ENCODE measurements around the gene DSC3.
A peak's percentile ranks its signal among the peaks of the same experiment; 100 is the strongest.

The DSC3 gene

DNA sequence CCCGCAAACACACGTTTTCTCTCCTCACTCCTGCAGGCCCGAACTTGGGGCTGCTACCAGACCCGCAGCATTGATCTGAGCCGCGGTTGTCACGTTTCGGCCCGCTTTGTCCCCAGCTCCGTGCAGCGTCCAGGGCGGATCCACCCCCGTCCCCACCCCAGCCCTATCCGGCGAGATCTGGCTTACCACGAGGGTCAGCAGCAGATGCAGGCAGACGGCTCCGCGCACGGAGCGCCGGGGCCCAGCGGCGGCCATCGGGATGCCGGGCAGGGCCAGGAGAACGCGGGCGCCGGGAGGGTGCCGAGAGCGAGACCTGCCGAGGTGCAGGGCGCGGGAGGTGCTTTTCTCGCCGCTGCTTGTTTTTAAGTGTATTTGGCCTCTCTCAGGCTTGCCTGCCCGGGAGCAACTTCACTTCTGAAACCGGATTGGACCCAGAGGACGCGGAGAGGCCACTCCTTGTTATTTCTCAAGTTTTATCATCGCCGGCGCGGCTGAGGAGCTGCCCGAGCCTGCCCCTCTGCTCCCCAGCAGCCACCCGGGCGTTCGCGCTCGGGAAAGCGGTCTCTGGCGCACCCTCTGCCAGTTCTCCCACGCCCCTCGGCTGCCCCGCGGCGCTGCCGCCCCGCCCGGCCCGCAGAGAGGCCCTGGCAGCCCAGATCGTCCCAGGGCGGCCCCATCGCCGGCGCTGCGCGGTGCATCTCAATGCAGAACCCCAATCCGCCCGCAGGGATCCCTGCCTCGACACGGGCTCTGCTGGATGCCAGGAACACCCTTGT, at the start of gene DSC3:
TSS of gene DSC3 (minus strand) at position 337 of the 776 bp plus-strand sequence. CDS start at position 255, 82 bp downstream.
- DNase-seq = peak in 1 of 2 experiments; percentile 14

DNA sequence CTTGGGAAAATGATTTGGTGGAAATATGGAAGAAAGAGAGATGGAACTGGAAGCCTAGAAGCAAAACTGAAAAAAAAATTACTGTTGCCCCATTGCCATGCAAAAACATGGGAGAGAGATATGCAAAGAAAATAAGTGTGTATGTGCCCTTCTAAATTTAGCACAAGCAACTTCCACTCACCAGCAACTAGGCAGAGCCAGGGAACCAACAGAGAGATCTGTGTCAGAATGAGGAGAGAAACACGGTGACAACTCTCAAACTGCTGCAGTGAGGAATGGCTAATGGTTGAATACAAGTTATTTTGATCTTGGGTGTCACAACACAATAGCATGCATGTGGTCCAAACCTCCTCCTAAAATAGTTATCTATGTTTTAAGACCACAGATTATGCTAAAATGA, 48.8 kb upstream of the DSC3 start:
- DNase-seq = no peak

DNA sequence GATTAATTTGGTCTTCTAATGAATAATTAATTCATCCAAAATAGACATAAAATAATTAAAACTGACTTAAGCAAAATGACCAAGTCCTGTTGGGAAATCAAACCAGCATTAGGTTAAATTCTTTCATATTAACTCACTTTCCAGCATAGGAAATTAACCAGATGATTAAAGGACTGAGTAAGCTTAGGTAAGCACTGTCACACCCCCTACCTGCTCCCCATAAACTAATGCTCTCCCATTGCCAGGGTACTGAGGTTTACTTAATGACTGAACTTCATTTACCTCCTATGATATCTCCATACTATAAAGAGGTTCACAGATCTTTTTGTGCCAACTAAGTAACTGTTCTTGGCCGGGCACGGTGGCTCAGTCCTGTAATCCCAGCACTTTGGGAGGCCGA, 46.0 kb upstream of the DSC3 start:
- DNase-seq = no peak

DNA sequence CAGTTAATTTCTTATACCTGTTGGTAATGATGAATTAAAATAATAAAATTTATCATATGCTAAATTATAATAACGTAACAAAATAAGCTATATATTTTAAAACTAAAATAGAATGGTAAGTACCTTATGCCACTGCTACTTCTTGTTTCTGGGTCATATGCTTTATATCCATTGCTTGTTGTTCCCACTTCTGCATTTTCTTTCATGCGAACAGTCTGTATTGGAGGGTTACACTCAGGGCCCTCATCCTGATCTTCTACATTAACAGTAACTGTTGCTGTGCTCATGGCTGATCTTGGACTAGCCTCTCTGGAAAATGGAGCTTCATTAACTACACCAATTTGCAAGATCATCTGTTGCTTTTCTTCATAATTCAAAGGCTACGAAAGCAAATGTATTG, 37.4 kb upstream of the DSC3 start:
- no peak for DNase-seq

DNA sequence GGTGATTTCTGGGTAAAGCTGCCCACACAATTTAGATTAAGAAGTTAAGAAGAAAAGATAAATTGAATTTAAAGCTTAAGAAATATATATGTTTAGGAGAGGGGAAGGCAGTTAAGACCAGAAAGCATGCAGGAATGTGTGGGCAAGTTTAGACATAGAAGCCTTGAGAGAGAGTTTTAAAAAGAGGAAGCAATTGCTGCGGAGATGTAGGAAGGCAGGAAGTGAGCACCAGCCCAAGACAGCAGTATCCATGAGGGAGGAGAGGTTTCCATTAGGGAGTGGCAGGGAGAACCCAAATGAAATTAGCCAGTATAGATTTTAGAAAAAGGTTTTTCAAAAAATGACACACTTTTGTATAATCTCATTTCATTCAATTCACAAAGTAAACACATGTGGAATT, 35.3 kb upstream of the DSC3 start:
- DNase-seq = no peak

DNA sequence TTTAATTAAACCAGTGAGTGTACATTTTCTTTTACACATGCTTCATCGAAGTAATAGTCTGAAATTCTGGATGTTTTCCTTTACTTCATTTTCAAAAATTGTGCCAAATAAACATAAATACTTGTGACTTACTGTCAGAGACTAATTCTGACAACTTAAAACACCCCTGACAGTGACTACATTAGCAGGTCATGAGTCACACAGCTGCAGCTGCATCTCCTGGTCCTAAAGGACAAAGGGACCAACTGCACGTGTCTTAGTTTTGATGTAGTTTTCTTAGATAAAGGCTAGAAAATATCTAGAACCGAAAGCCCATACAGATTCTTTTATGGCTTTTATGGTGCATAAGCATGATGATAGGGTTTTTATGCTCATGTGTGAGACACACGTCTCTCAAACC, 29.6 kb upstream of the DSC3 start:
- no peak for DNase-seq

DNA sequence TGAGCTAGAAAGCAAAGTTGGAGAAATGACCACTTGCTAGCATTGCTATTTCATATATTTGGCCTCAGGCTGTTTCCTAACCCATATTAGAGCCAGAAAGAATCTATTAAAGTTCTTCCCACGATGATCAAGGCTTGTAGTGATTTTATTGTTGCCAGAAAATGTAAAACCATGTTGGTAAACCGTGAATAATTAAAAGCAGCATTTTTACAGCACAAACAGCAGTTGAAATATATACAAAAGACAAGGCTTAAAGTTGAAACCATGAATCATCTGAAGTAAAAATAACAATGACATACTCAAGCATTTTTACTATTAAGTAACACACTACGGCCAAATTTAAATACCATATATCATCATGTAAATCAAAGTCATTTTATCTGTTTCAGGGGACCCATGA, 27.7 kb upstream of the DSC3 start:
- DNase-seq = no peak

DNA sequence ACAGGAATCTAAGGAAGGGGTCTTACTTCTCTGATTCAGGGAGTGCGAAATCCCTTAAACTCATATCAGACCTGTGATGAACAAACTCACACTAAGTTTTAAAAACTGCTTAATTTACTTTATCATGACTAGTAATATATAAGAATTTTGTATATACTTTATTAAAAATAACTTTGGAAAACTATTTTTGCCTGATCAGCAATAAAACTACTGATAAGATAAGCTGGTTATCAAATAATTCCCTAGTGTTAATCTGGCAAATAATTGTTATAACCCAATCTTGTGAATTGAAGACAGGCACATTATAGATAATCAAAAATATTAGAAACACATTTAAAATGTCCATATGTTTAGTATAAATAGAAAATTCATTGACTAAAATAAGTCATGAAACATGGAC, 23.7 kb upstream of the DSC3 start:
- no peak for DNase-seq

DNA sequence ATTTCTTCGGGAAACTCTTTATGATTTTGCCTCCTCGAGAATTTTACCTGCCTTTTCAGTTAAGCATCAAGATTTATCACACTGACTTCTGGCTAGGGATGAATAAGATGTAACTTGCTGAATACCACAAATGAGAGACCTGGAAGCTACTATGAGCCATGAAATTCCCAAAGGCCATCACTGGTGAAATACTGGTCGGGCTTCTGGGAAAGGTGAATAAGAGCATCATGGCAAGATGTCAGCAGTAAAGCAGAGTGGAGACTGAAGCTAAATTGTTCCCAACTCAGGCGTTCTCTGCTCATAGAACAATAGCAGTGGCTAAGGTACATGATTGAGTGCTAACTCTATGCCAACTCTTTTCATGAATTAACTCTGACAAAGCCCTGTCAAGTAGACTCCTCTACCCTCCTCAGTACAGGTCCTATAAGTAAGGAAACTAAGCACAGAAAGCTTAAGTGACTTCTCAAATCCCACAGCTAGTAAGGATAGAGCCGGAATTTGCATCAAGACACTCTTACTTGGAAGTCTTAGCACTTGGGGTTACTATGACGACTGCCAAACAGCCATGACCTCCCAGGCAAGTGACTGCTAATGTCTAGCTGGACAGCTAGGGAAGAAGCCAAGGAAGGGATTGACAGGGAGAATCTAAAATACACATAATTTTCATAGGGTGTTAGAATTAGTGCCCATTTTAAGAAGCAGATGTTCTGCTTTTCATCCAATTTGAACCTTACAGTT, 22.7 kb upstream of the DSC3 start:
- no peak for DNase-seq

DNA sequence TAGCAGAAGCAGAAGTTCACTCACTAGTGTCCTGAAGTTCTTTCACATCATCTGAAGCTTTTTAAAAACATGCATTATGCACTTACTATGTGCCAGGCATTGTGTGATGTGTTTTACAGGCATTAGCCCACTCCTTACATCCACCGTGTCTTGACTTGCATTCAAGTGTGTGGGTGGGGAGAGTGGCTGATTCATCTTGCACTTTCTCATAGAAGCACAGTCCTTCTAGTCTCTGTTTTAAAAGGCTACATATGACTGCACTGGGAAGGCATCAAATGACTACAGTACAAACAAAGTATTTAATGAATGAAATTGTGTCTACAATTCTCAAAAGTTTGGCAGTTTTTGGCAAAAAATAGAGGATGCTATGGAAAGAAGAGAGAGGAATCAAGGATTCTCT, 21.6 kb upstream of the DSC3 start:
- DNase-seq = no peak

DNA sequence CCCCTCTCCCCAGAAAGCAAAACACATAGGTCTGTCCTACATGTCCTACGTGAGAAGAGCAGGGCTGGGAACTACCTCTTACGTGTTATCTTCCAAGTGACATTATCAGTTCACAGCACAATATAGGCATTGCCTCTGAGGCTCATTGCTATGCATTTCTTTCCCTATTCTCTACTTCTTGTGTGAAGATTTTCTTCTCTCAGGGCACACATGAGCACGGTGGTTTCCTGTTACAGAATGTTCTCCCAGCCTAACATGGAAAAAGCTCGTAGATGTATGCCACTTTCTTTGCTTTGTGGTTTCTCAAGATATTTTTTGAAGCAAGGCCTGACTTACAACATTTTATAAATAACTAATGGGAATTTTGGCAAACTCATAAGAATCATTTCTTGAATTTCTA, 19.4 kb upstream of the DSC3 start:
- DNase-seq = no peak

DNA sequence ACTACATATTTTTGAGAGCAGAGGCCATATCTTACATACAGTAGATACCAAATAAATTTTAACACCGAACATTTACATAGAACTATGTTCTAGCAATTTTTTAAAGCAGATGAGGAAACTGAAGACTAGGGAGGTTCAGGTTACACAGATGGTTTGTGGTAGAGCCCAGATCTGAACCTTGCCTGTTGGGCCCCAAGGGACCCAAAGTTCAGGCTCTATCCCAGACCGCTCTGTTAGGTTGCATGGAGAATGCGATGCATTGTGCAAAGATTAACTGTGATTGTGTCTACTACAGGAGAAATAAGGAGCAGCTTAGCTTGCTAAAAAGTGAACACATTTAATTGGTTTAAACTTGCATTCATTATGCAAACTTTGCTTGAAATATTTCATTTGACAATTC, 16.4 kb upstream of the DSC3 start:
- DNase-seq = no peak

DNA sequence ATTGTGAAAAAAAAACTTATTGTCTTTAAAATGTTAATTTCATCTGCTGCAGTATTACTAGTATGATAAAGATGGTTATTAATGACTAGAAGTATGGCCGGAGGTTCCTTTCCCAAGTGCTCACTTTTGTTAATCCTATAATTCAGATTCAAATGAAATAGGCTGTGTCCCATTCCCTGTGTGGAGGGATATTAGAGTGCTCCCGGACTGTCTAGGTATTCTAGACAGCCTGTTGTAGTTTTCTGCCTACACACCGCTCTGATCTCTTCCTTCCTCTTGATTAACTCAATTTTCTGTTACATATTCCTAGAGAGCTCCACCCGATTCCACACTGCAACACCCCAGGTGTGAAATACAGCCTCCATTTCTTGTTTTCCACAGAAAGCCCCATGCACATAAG, 15.4 kb upstream of the DSC3 start:
- DNase-seq = no peak

DNA sequence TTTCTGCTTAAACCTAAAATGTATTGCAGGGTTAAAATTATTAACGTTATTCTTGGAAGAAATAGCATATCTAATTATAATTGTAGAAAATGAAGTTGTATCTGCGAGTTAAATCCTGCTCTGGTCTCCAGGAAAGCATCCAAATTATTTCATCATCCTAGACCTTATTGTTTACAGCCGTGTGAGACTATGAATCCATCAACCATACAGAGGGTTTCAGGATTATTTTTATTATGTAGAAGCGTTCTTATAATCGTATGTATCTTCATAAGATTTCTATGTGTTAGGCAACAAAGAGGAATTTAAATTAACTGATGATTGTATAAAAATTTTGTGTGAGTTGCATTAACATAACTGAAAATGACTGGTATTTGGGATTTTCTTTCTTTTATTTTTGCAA, 14.5 kb upstream of the DSC3 start:
- DNase-seq = no peak

DNA sequence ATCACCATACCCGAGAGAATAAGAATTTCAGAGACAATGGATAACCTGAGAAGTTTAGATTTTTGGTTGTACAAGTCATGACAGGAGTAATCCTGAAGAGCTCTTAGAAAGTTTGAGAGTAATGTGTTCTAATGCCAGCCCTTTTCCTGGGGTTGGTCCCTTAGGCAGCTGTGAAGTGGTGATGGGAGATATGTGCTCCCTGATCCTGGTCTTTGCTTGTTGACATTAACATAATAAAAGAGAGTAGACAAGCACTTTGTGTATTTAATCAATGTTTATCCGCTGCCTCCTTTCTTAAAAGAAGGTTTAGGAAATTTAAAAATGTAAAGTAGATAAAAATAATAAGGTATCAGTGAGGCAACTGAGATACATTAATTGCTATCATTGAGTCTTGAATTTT, 13.8 kb upstream of the DSC3 start:
- DNase-seq = no peak

DNA sequence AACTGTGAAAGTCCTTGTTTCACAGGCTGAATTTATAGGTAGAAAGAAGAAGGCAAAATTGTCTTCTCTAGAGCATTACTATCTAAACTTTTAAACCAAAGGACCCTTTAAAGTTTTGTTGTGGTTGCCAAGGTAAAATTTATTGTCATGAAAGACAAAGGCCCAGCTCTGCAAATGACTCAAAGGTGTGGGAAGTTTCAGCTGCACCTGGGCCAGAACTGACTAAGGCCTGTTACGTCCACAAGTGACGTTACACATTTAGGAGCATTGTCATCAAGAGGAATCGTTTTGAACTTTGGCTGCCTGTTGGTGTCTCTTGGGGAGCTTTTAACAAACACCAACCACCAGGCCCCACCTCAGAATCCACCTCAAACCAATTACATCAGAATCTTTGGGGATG, 8.1 kb upstream of the DSC3 start:
- DNase-seq = no peak

DNA sequence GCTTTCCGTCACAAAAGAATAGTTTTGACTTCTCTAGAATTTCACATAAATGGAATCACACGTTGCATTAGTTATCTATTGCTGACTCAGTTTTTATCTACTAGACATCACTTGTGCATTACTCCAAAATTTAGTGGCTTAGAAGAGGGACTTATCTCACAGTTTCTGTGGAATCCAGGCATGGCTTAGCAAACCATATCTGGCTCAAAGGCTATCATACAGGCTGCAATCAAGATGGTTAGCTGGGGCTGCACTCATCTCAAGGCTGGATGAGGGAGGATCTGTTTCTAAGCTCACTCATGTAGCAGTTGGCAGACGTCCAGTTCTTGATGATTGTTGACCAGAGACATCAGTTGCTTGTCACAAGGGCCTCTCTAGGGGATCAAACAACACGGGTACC, 6.6 kb upstream of the DSC3 start:
- no peak for DNase-seq

DNA sequence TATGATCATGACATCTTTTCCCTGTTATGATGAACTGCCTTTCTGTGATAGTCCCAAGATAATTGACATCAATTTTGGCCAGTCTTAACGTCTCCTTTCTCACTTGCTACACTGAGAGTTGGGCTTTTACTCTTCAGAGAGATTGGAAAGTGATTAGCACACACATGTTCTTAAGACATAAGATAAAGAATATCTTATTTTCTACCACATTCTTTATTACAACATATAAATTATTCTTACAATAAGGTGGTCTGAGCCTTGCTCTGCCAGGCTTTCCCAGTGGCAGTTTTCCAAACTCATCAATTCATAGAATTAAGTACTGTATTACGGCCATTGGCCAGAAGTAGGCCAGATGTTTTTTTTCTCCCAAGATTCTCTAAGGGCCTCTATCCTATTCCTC, 5.7 kb upstream of the DSC3 start:
- no peak for DNase-seq

DNA sequence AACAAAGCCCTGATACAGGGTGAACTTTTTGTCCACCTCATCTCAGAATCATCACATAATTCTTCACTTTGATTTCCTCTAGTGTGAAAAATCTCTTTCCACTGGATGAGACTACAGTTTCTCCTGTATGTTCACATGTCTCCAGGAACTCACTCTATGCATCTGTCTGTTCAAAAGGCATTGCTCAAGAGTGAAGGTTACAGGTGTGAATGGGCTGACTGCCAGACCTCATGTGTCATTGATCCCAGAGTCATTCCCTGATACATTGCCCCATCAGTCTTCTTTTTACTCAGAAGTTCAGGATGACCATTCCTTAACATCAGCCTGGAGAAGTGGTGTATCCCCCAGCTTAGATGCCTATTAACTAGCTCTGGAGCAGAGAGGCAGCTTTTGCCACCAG, 4.4 kb upstream of the DSC3 start:
- DNase-seq = no peak

DNA sequence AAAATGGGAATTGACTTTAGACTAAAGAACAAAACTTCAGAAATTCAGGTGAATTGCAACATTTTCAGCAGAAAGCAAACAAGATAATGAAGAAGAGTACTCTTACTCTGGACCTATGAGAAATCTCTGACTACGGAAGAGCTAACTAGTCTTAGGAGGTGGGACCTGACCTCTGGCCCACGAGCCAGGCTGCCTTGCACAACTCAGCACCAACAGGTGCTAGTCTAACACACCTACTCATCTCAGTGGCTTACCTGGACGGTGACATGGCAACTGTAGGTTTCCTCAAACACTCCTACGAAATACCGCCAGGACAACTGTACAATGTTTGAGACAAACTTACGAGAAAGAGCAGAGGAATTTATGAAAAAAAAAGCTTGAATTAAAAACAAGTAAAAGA, 3.1 kb upstream of the DSC3 start:
- no peak for DNase-seq

DNA sequence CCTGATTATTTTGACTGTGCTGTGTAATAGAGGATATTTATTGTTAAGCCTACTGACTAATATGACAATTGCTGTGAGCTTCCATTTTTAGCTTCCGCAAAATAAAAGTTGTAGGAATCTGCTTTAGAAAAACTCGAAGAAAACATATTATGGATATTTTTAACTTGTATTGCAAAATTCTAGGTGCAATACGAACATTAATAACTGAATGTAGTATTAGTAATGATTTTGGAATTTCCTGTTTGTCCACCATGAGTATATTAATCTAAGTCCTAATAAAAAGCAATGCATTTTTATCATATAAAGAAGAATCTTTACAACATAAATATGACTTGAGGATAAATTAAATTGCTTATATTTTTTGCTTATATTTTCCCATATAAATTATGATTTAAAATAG, 2.4 kb upstream of the DSC3 start:
- DNase-seq = no peak

DNA sequence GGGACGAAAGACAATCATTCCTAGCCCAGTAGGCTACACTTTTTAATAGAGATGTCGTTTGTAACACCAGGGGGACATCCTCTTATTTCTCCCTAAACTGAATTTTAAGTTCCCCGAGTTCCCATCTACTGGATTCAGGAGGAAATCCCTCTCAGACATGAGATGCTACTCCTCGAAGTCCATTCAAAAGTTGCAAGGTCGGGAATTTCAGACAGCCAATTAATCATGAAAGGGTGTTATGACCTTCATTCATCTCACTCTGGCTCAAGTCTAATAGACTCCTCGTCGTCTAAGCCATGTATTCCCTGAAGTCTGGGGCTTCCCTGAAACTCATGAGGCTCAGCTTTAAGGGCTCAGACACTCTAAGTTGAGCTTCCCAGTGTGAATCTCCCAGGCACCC, 1.2 kb upstream of the DSC3 start:
- DNase-seq = no peak

DNA sequence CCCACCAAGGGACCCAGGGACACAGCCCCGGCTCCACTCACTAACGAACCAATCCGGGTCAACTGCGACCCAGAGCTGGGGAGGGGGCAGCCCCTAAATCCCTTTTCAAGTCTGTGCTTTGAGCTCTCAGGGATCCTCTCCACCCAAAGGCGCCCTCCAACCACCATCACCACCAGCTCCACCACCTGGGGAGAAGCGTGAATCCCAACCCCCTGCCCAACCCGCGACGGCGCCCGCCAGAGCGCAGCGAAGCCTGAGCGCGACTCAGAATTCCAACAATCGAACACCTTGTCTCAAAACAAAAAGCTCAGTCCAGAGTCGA, 497 bp downstream of the DSC3 start:
- DNase-seq = peak in 1 of 2 experiments; percentile 15

DNA sequence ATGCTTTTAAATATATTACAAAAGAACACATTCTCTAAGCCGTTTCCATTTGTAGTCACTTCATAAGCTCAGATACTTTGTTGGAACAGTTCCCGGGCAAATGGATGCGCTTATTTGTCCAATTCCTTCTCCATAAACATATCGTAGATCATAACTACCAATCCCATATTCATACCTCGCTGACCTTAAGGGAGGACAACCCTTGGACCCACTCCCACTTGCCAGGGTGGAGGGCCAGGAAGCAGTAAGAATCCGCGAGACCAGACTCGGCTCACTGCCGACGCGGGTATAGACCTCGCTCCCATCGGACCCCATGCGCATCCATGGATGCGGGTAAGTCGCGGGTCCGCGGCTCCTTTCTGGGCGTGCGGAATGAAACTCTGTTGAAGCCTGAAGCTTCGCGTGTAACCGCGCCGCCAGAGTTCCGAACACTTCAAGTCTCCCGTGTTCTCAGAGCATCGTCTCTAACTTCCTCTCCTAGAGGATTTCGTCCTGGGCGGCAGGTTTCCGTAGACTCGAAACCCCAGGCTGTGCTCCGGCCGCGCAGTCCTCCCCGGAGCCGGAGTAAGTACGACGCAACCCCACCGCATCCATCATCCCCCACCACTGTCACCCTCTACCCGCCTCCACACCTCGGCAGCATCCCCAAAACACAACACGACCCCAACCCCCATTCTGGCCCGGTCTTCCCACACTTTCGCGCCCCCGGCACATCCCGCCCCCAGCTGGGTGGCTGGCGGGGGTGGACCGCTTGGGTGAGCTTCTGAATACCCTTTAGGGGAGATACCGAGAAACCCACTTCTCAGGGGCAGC, 1.1 kb downstream of the DSC3 start:
- peak; percentile 14 to 17 for DNase-seq
